Measurements from ENCODE around the gene KCNE4.

KCNE4 gene

GRCh38 chr2:223088866-223089265, 36.9 kb downstream of the KCNE4 start:
- DNase-seq = no peak

- no peak for DNase-seq
Measured at GRCh38 chr2:223090039-223090438, 38.0 kb downstream of the KCNE4 start.

- DNase-seq = no peak
Measured at GRCh38 chr2:223090540-223091235, 38.7 kb downstream of the KCNE4 start.

- DNase-seq = no peak
Measured at GRCh38 chr2:223092667-223093066, 40.7 kb downstream of the KCNE4 start.

- no peak for DNase-seq
Measured at GRCh38 chr2:223093436-223094241, 41.6 kb downstream of the KCNE4 start.

GRCh38 chr2:223095207-223095606, 43.2 kb downstream of the KCNE4 start:
- DNase-seq = no peak

- no peak for DNase-seq
Measured at GRCh38 chr2:223096235-223096970, 44.4 kb downstream of the KCNE4 start.

GRCh38 chr2:223097888-223098383, 45.9 kb downstream of the KCNE4 start:
- no peak for DNase-seq

- no peak for DNase-seq
Measured at GRCh38 chr2:223099561-223099960, 47.6 kb downstream of the KCNE4 start.

GRCh38 chr2:223100061-223100511, 48.1 kb downstream of the KCNE4 start:
- DNase-seq = no peak

- DNase-seq = no peak
Measured at GRCh38 chr2:223101340-223102039, 49.5 kb downstream of the KCNE4 start.

- no peak for DNase-seq
Measured at GRCh38 chr2:223102040-223102400, 50.0 kb downstream of the KCNE4 start.

GRCh38 chr2:223102450-223102849, 50.5 kb downstream of the KCNE4 start:
- no peak for DNase-seq

GRCh38 chr2:223104336-223105132, 52.5 kb downstream of the KCNE4 start:
- DNase-seq = no peak

Measured in activated gamma-delta T cell treated with Interleukin-2 at 50 U/mL for 16 hours (primary cell).